ENCODE measurements around the gene PCGF5.
"Not testable (repeated sequence)": the region's sequence is repeated elsewhere in the genome, so short reads cannot be mapped to it uniquely, and the experiment has no call there.

Gene PCGF5

DNA sequence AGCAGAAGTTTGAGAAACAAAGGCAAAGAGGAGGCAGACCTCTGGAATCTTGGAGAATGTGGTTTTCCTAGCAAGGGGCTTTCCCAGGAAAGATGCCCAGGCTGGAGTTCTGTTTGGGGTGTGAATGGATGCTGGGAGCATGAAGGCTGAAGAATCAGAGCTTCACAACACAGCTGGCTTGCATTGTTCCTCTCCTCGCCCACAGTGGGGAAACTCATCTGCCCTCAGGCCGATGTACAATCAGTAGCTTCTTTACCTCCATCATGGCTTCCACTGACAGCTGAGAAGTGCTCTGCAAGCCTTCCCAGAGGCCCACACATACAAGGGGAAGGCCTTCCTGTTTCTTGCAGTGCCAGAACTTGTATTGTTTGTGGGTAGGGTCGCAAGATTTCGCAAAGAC lies 98.9 kb downstream of the PCGF5 start:
- no peak for DNase-seq (ENCODE audit: low read depth in 1 of 2, low spot score in 1 of 2)

DNA sequence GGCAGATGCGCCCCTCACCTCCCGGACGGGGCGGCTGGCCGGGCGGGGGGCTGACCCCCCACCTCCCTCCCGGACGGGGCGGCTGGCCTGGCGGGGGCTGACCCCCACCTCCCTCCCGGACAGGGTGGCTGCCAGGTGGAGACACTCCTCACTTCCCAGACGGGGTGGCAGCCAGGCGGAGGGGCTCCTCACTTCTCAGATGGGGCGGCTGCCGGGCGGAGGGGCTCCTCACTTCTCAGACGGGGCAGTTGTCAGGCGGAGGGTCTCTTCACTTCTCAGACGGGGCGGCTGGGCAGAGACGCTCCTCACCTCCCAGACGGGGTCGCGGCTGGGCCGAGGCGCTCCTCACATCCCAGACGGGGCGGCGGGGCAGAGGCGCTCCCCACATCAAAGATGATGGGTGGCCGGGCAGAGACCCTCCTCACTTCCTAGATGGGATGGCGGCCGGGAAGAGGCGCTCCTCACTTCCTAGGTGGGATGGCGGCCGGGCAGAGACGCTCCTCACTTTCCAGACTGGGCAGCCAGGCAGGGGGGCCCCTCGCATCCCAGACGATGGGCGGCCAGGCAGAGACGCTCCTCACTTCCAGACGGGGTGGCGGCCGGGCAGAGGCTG lies 102.9 kb downstream of the PCGF5 start:
- not testable (repeated sequence) for H3K4me3 ChIP-seq (replicated peaks; ENCODE audit: insufficient read depth, low read length); DNase-seq (ENCODE audit: low read depth in 1 of 2, low spot score in 1 of 2); H3K27me3 ChIP-seq (ENCODE audit: insufficient read depth, poor library complexity, severe bottlenecking); H3K27ac ChIP-seq (replicated peaks)

More for the DNA sequence above, 98.9 kb downstream of the PCGF5 start:
- no peaks in the 10 kb centered on the region for H3K27me3 ChIP-seq (ENCODE audit: insufficient read depth, poor library complexity, severe bottlenecking)
- H3K4me3 ChIP-seq (replicated peaks; ENCODE audit: insufficient read depth, low read length): no peak overlapping the region
- TF ChIP-seq, protein P1, sequence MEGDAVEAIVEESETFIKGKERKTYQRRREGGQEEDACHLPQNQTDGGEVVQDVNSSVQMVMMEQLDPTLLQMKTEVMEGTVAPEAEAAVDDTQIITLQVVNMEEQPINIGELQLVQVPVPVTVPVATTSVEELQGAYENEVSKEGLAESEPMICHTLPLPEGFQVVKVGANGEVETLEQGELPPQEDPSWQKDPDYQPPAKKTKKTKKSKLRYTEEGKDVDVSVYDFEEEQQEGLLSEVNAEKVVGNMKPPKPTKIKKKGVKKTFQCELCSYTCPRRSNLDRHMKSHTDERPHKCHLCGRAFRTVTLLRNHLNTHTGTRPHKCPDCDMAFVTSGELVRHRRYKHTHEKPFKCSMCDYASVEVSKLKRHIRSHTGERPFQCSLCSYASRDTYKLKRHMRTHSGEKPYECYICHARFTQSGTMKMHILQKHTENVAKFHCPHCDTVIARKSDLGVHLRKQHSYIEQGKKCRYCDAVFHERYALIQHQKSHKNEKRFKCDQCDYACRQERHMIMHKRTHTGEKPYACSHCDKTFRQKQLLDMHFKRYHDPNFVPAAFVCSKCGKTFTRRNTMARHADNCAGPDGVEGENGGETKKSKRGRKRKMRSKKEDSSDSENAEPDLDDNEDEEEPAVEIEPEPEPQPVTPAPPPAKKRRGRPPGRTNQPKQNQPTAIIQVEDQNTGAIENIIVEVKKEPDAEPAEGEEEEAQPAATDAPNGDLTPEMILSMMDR (IDR thresholded peaks at IDR 0.05; ENCODE audit: insufficient read depth, low read length): no peak
- TF ChIP-seq, protein P2, sequence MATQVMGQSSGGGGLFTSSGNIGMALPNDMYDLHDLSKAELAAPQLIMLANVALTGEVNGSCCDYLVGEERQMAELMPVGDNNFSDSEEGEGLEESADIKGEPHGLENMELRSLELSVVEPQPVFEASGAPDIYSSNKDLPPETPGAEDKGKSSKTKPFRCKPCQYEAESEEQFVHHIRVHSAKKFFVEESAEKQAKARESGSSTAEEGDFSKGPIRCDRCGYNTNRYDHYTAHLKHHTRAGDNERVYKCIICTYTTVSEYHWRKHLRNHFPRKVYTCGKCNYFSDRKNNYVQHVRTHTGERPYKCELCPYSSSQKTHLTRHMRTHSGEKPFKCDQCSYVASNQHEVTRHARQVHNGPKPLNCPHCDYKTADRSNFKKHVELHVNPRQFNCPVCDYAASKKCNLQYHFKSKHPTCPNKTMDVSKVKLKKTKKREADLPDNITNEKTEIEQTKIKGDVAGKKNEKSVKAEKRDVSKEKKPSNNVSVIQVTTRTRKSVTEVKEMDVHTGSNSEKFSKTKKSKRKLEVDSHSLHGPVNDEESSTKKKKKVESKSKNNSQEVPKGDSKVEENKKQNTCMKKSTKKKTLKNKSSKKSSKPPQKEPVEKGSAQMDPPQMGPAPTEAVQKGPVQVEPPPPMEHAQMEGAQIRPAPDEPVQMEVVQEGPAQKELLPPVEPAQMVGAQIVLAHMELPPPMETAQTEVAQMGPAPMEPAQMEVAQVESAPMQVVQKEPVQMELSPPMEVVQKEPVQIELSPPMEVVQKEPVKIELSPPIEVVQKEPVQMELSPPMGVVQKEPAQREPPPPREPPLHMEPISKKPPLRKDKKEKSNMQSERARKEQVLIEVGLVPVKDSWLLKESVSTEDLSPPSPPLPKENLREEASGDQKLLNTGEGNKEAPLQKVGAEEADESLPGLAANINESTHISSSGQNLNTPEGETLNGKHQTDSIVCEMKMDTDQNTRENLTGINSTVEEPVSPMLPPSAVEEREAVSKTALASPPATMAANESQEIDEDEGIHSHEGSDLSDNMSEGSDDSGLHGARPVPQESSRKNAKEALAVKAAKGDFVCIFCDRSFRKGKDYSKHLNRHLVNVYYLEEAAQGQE (IDR thresholded peaks at IDR 0.05; ENCODE audit: insufficient replicate concordance, low read depth): no peak
- TF ChIP-seq POLR2AphosphoS5 (IDR thresholded peaks at IDR 0.05; ENCODE audit: low read depth) (no peak), GABPA (IDR thresholded peaks at IDR 0.05; ENCODE audit: low read depth) (no peak), SPI1 (IDR thresholded peaks at IDR 0.05; ENCODE audit: borderline replicate concordance, low read depth) (no peak)
- H3K27ac ChIP-seq (replicated peaks): no peak overlapping the region

DNA sequence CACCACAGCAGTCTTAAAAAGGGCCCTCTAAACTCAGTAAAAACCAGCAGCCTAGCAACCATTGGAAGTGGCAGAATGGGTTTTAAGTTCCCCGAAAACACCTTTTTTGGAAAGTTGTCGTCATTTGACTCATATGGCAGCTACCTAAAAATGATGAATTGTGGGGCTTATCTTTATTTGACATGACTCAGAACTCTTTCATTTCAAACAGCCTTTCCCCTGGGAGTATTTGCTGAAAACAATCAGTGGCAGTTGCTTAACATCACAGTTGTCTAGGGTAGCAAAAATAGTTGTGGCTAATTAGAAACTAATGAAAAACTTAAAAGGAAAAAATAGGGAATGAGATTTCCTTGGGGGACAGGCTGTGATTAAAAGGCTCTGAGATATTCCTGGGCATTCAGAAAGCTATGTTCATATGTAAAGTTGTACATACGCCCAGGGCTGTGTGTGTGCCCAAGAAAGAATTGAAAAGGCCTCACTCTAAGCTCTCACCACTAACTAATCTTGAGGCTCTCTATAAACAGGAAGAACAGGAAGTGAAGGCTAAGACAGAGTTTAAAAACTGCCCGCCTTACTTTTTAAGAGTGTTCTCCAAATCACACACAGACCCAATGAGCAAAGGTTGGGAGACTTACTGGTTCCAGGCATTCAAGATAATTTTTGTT lies 108.0 kb downstream of the PCGF5 start:
- H3K27ac ChIP-seq (replicated peaks): no peak overlapping the region
- no peak for DNase-seq (ENCODE audit: low read depth in 1 of 2, low spot score in 1 of 2)
- H3K4me3 ChIP-seq (replicated peaks; ENCODE audit: insufficient read depth, low read length): no peak overlapping the region
- H3K27me3 ChIP-seq (ENCODE audit: insufficient read depth, poor library complexity, severe bottlenecking): no peaks in the 10 kb centered on the region
- TF ChIP-seq SPI1 (IDR thresholded peaks at IDR 0.05; ENCODE audit: borderline replicate concordance, low read depth): no peak
- no peak for TF ChIP-seq GABPA (IDR thresholded peaks at IDR 0.05; ENCODE audit: low read depth)
- TF ChIP-seq, protein P2 (IDR thresholded peaks at IDR 0.05; ENCODE audit: insufficient replicate concordance, low read depth): no peak
- TF ChIP-seq, protein P1 (IDR thresholded peaks at IDR 0.05; ENCODE audit: insufficient read depth, low read length): no peak
- TF ChIP-seq POLR2AphosphoS5 (IDR thresholded peaks at IDR 0.05; ENCODE audit: low read depth): no peak

All from HL-60 (cell line).